Measurements from ENCODE around the gene MAJIN. TPM values are rescaled to one million over a fixed set of nuclear protein-coding genes. Genes with fewer than 3 reads are reported as not detected.

Gene MAJIN
- total RNA-seq, 1 experiment from 2014 or later: not detected

- H3K36me3 Mint-ChIP-seq: no peaks in the 10 kb centered on the region
- DNase-seq (ENCODE audit: low spot score) (no peak), ATAC-seq (no peak)
- peaks cover 4% of the 10 kb centered on the region; the same call in 1 of the 2 replicates for H3K27me3 Mint-ChIP-seq (ENCODE audit: low read depth)
- H3K4me1 Mint-ChIP-seq: no peaks in the 10 kb centered on the region
- TF ChIP-seq ETV6 (CRISPR knock-in tag; IDR thresholded peaks at IDR 0.05) (no peak), NFATC4 (CRISPR knock-in tag; IDR thresholded peaks at IDR 0.05) (no peak), TEAD4 (CRISPR knock-in tag; IDR thresholded peaks at IDR 0.05) (no peak), USF2 (CRISPR knock-in tag; IDR thresholded peaks at IDR 0.05) (no peak), CBFB (CRISPR knock-in tag; IDR thresholded peaks at IDR 0.05; ENCODE audit: low read depth) (no peak), ELF4 (CRISPR knock-in tag; IDR thresholded peaks at IDR 0.05; ENCODE audit: low read depth) (no peak), PRRX2 (CRISPR knock-in tag; IDR thresholded peaks at IDR 0.05) (no peak), NR3C1 (CRISPR knock-in tag; conservative IDR thresholded peaks at IDR 0.05; ENCODE audit: low read depth) (no peak), ZNF232 (CRISPR knock-in tag; IDR thresholded peaks at IDR 0.05) (no peak), ZNF121 (CRISPR knock-in tag; IDR thresholded peaks at IDR 0.05) (no peak), TCF7 (CRISPR knock-in tag; IDR thresholded peaks at IDR 0.05; ENCODE audit: low read depth) (no peak), SMAD4 (CRISPR knock-in tag; IDR thresholded peaks at IDR 0.05) (no peak), E2F1 (CRISPR knock-in tag; IDR thresholded peaks at IDR 0.05) (no peak), NFE2L1 (CRISPR knock-in tag; IDR thresholded peaks at IDR 0.05) (no peak), MAX (CRISPR knock-in tag; IDR thresholded peaks at IDR 0.05) (no peak), ESRRA (CRISPR knock-in tag; IDR thresholded peaks at IDR 0.05; ENCODE audit: borderline replicate concordance) (no peak)
- TF ChIP-seq, protein P1, sequence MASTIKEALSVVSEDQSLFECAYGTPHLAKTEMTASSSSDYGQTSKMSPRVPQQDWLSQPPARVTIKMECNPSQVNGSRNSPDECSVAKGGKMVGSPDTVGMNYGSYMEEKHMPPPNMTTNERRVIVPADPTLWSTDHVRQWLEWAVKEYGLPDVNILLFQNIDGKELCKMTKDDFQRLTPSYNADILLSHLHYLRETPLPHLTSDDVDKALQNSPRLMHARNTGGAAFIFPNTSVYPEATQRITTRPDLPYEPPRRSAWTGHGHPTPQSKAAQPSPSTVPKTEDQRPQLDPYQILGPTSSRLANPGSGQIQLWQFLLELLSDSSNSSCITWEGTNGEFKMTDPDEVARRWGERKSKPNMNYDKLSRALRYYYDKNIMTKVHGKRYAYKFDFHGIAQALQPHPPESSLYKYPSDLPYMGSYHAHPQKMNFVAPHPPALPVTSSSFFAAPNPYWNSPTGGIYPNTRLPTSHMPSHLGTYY (CRISPR knock-in tag; IDR thresholded peaks at IDR 0.05): no peak
- TF ChIP-seq, protein P2, sequence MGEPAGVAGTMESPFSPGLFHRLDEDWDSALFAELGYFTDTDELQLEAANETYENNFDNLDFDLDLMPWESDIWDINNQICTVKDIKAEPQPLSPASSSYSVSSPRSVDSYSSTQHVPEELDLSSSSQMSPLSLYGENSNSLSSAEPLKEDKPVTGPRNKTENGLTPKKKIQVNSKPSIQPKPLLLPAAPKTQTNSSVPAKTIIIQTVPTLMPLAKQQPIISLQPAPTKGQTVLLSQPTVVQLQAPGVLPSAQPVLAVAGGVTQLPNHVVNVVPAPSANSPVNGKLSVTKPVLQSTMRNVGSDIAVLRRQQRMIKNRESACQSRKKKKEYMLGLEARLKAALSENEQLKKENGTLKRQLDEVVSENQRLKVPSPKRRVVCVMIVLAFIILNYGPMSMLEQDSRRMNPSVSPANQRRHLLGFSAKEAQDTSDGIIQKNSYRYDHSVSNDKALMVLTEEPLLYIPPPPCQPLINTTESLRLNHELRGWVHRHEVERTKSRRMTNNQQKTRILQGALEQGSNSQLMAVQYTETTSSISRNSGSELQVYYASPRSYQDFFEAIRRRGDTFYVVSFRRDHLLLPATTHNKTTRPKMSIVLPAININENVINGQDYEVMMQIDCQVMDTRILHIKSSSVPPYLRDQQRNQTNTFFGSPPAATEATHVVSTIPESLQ (CRISPR knock-in tag; IDR thresholded peaks at IDR 0.05): no peak
- TF ChIP-seq, protein P3, sequence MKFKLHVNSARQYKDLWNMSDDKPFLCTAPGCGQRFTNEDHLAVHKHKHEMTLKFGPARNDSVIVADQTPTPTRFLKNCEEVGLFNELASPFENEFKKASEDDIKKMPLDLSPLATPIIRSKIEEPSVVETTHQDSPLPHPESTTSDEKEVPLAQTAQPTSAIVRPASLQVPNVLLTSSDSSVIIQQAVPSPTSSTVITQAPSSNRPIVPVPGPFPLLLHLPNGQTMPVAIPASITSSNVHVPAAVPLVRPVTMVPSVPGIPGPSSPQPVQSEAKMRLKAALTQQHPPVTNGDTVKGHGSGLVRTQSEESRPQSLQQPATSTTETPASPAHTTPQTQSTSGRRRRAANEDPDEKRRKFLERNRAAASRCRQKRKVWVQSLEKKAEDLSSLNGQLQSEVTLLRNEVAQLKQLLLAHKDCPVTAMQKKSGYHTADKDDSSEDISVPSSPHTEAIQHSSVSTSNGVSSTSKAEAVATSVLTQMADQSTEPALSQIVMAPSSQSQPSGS (CRISPR knock-in tag; IDR thresholded peaks at IDR 0.05; ENCODE audit: borderline replicate concordance, low read depth): no peak
- TF ChIP-seq, protein P4, sequence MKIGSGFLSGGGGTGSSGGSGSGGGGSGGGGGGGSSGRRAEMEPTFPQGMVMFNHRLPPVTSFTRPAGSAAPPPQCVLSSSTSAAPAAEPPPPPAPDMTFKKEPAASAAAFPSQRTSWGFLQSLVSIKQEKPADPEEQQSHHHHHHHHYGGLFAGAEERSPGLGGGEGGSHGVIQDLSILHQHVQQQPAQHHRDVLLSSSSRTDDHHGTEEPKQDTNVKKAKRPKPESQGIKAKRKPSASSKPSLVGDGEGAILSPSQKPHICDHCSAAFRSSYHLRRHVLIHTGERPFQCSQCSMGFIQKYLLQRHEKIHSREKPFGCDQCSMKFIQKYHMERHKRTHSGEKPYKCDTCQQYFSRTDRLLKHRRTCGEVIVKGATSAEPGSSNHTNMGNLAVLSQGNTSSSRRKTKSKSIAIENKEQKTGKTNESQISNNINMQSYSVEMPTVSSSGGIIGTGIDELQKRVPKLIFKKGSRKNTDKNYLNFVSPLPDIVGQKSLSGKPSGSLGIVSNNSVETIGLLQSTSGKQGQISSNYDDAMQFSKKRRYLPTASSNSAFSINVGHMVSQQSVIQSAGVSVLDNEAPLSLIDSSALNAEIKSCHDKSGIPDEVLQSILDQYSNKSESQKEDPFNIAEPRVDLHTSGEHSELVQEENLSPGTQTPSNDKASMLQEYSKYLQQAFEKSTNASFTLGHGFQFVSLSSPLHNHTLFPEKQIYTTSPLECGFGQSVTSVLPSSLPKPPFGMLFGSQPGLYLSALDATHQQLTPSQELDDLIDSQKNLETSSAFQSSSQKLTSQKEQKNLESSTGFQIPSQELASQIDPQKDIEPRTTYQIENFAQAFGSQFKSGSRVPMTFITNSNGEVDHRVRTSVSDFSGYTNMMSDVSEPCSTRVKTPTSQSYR (CRISPR knock-in tag; IDR thresholded peaks at IDR 0.05): no peak
- H3K27ac Mint-ChIP-seq: no peak overlapping the region
- H3K9me3 Mint-ChIP-seq: no peaks in the 10 kb centered on the region
- ChIA-PET POLR2A (no interaction called here), CTCF (no interaction called here)
- no peak overlapping the region for H3K4me3 Mint-ChIP-seq
Observed at GRCh38 chr11:64963072-64963631, 8.8 kb downstream of the MAJIN start.

Data from WTC11 (cell line).